HEK293T (cell line): Measurements from ENCODE around the gene C4orf51.

ENCODE experiments used
- CTCF ChIA-PET: fragments of 350-600 bp; formaldehyde crosslinking; extraction: SDS; loops from one replicate; lab custom pipeline; 2021; ENCODE audit warnings: antibody characterized with exemption, inconsistent platforms; lab: Yijun Ruan, JAX
- POLR2A ChIA-PET: fragments of 350-600 bp; formaldehyde crosslinking; extraction: SDS; loops from one replicate; lab custom pipeline; 2020; ENCODE audit warnings: antibody characterized with exemption, inconsistent platforms; lab: Yijun Ruan, JAX
- DNase-seq: peaks from one replicate; pipeline ENCODE4 v3.0.0; 2012; ENCODE audit warnings: mixed read lengths; ENCODE audit errors: extremely low spot score
- ARNT ChIP-seq: fragments of 450-650 bp; IDR thresholded peaks from 2 replicates; pipeline ENCODE4 v1.6.1; 2017; ENCODE audit warnings: mild to moderate bottlenecking
- BHLHE40 ChIP-seq: fragments of 450-650 bp; IDR thresholded peaks from 2 replicates; pipeline ENCODE4 v1.6.1; 2016; ENCODE audit warnings: mild to moderate bottlenecking, moderate library complexity, borderline replicate concordance
- CTBP1 ChIP-seq: fragments of 450-650 bp; IDR thresholded peaks from 2 replicates; pipeline ENCODE4 v1.6.1; 2016; ENCODE audit warnings: borderline replicate concordance
- ELF4 ChIP-seq: fragments of 450-650 bp; IDR thresholded peaks from 2 replicates; pipeline ENCODE4 v1.6.1; 2017; ENCODE audit warnings: antibody characterized with exemption
- FOXA1 ChIP-seq: fragments of 450-650 bp; IDR thresholded peaks from 2 replicates; pipeline ENCODE4 v1.6.1; 2016; ENCODE audit warnings: mild to moderate bottlenecking
- FOXK2 ChIP-seq: fragments of 450-650 bp; IDR thresholded peaks from 2 replicates; pipeline ENCODE4 v1.6.1; 2016; ENCODE audit warnings: mild to moderate bottlenecking
- FOXM1 ChIP-seq: fragments of 450-650 bp; IDR thresholded peaks from 2 replicates; pipeline ENCODE4 v1.6.1; 2017; ENCODE audit warnings: mild to moderate bottlenecking, borderline replicate concordance
- HDGF ChIP-seq: fragments of 450-650 bp; IDR thresholded peaks from 2 replicates; pipeline ENCODE4 v1.6.1; 2017; ENCODE audit warnings: antibody characterized with exemption, borderline replicate concordance
- L3MBTL2 ChIP-seq: fragments of 450-650 bp; conservative IDR thresholded peaks from 2 replicates; pipeline ENCODE4 v1.6.1; 2016; ENCODE audit warnings: mild to moderate bottlenecking
- LEF1 ChIP-seq: fragments of 450-650 bp; IDR thresholded peaks from 2 replicates; pipeline ENCODE4 v1.6.1; 2017; ENCODE audit warnings: mild to moderate bottlenecking, borderline replicate concordance
- NFRKB ChIP-seq: fragments of 450-650 bp; IDR thresholded peaks from 2 replicates; pipeline ENCODE4 v1.6.1; 2016; ENCODE audit warnings: mild to moderate bottlenecking, moderate library complexity
- SP1 ChIP-seq: fragments of 450-650 bp; IDR thresholded peaks from 2 replicates; pipeline ENCODE4 v1.6.1; 2017
- SUZ12 ChIP-seq: fragments of 450-650 bp; IDR thresholded peaks from 2 replicates; pipeline ENCODE4 v1.6.1; 2016; ENCODE audit warnings: mild to moderate bottlenecking
- TARDBP ChIP-seq: fragments of 450-650 bp; IDR thresholded peaks from 2 replicates; pipeline ENCODE4 v1.6.1; 2016
- ZNF384 ChIP-seq: fragments of 450-650 bp; IDR thresholded peaks from 2 replicates; pipeline ENCODE4 v1.6.1; 2016
- TF ChIP-seq, protein P1 (sequence below): fragments of 450-650 bp; IDR thresholded peaks from 2 replicates; pipeline ENCODE4 v1.6.1; 2016

The C4orf51 gene

DNA sequence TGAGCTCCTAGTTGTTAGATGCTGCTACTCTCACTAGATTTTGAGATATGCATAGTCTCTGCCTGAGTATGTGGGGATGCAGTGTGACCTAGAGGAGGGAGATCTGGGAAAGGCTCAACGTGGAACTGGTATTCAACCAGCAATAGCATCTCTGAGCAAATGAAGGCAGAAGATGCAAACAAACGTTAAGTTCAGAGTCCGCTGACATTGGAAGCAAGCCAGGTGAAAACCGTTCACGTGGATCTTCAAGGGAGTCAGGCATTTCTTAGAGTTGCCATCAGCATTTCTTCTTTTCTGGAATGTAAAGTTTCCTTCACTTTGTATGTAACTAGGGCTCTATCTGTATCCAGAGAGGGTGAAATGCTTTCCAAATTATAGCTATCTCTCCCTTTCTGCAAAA, 59.9 kb downstream of the C4orf51 start:
- no peak for DNase-seq
- ChIA-PET POLR2A (no interaction called here), CTCF (no interaction called here)
- no peak for TF ChIP-seq HDGF
- no peak for TF ChIP-seq FOXM1
- TF ChIP-seq SP1, result no peak
- TF ChIP-seq ARNT, result no peak
- no peak for TF ChIP-seq FOXK2
- TF ChIP-seq CTBP1, result no peak
- TF ChIP-seq, protein P1, sequence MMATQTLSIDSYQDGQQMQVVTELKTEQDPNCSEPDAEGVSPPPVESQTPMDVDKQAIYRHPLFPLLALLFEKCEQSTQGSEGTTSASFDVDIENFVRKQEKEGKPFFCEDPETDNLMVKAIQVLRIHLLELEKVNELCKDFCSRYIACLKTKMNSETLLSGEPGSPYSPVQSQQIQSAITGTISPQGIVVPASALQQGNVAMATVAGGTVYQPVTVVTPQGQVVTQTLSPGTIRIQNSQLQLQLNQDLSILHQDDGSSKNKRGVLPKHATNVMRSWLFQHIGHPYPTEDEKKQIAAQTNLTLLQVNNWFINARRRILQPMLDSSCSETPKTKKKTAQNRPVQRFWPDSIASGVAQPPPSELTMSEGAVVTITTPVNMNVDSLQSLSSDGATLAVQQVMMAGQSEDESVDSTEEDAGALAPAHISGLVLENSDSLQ, result no peak
- TF ChIP-seq LEF1, result no peak
- TF ChIP-seq FOXA1, result no peak
- no peak for TF ChIP-seq ZNF384
- no peak for TF ChIP-seq BHLHE40
- TF ChIP-seq NFRKB, result no peak
- TF ChIP-seq L3MBTL2, result no peak
- no peak for TF ChIP-seq TARDBP
- no peak for TF ChIP-seq ELF4
- TF ChIP-seq SUZ12, result no peak

DNA sequence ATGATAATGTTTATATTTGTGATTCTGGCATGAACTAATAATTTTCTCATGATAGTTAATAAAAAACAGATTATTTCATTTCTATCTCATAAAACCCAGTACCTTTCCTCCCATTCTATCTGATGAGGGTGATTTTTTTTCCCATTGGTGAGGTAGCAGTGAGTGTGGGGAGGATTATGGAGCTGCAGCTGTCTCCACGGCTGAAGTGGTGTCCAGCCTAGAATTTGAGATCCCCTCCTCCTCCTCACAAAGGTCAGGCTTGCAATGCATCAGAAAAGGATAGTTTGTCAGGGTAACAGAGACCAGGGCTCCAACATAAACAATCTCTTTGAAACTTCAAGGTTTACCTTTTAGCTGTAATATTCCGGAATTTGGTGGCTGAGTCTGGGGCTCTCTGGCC, 60.9 kb downstream of the C4orf51 start:
- TF ChIP-seq NFRKB (no peak), SUZ12 (no peak), SP1 (no peak), CTBP1 (no peak), FOXK2 (no peak), LEF1 (no peak), BHLHE40 (no peak)
- ChIA-PET CTCF (no interaction called here), POLR2A (no interaction called here)
- no peak for DNase-seq

DNA sequence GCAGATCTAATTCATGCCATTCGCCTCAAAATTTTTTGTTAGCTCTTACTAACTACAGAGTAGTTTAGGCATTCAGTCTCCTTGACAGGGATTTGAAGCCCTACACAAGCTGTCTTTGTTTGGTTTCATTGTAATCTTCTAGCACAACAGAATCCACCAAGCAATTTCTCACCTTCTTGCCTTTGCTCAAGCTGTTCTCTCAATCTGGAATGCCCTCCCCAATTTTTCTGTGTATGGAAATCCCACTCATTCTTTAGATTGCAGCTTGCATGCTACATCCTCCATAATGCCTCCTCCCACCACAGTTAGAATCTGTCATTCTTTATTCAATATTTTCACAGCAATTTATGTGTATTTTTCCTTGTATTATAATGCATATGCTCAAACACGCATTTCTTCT, 63.7 kb downstream of the C4orf51 start:
- DNase-seq, result no peak
- ChIA-PET CTCF (no interaction called here), POLR2A (no interaction called here)
- TF ChIP-seq HDGF, result no peak
- TF ChIP-seq FOXK2, result no peak
- no peak for TF ChIP-seq NFRKB
- TF ChIP-seq CTBP1, result no peak
- TF ChIP-seq FOXA1, result no peak
- TF ChIP-seq, protein P1, result no peak

DNA sequence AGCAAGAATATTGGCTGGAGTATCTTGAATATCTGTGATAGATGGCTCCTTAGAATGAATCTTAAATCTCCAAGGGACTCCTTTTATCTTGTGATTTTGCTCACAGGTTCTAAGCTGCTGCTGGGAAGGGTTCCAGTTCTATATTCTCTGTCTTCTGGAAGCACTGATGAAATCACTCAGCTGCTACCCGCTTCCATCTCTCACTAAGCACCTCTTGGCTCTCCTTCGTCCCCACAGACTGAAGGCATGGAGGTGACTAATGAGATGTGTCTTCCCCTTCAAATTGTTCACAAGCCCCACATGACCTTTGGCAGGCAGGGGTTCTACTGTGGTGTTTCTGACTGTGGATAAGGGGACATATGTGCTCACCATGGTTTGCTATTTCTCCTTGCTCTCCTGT, 75.9 kb downstream of the C4orf51 start:
- TF ChIP-seq TARDBP (no peak), NFRKB (no peak), LEF1 (no peak), SP1 (no peak), ZNF384 (no peak), FOXK2 (no peak), HDGF (no peak), SUZ12 (no peak), FOXA1 (no peak), ARNT (no peak), L3MBTL2 (no peak), ELF4 (no peak), BHLHE40 (no peak), CTBP1 (no peak)
- TF ChIP-seq, protein P1, result no peak
- CTCF ChIA-PET, result no interaction called here
- POLR2A ChIA-PET, result no interaction called here
- DNase-seq, result no peak

DNA sequence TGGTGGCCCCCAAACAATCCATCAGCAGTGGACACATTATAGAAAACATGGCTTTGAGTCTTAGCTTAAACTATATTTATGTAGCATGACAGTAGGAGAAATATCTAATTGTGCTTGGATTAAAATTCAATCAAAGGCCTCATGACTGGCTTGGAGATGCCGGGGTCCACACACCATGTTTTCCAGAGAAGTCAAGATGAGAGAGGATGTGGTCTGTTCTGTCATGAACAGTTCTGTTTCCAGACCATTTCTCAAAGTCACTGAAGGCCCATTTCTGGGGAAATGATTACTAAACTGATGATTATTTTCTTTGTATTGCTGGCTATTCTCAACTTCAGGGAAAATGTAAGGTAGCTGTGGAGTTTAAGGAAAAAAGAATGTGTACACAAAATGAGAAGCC, 76.3 kb downstream of the C4orf51 start:
- DNase-seq, result no peak
- TF ChIP-seq ARNT, result no peak
- TF ChIP-seq LEF1, result no peak
- no peak for TF ChIP-seq FOXK2
- TF ChIP-seq SP1, result no peak
- ChIA-PET POLR2A (interaction anchor here (1.0 kb wide), 1 partner anchor 25 kb away, joined by 3 read pairs; no protein-coding TSS in a partner anchor), CTCF (no interaction called here)

DNA sequence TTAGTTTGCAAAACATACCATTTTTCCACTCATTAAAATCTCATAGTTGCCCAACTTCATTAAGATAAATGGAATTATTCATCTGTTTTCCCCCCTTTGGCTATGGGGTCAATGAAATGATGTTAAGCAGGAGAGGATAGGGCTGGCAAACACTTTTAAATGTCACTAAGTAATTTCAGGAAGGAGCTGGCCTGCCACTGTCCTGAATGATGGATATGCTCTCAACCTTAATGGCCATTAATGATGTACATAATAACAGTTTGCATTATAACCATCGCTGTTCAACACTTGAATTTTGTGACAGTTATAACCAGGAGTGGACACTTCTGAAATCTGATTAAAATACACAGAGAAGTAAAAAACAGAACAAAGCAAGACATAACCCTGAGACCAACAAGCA, 77.2 kb downstream of the C4orf51 start:
- ChIA-PET CTCF (no interaction called here), POLR2A (interaction anchor here (1.0 kb wide), 1 partner anchor 26 kb away, joined by 3 read pairs; no protein-coding TSS in a partner anchor)
- TF ChIP-seq ARNT, result no peak
- no peak for TF ChIP-seq TARDBP
- no peak for TF ChIP-seq NFRKB
- no peak for TF ChIP-seq SUZ12
- TF ChIP-seq ELF4, result no peak
- TF ChIP-seq, protein P1, result no peak
- no peak for TF ChIP-seq L3MBTL2
- TF ChIP-seq FOXM1, result no peak
- TF ChIP-seq ZNF384, result no peak
- no peak for TF ChIP-seq SP1
- TF ChIP-seq CTBP1, result no peak
- no peak for TF ChIP-seq LEF1
- no peak for TF ChIP-seq FOXA1
- TF ChIP-seq FOXK2, result no peak
- TF ChIP-seq HDGF, result no peak
- TF ChIP-seq BHLHE40, result no peak
- DNase-seq, result no peak
